Measurements from ENCODE around the gene NCKAP5. TPM values are rescaled to one million over a fixed set of nuclear protein-coding genes. Genes with fewer than 3 reads are reported as not detected.

NCKAP5 gene
- total RNA-seq, 1 donor from 2014 or later = 27.9 TPM

DNA sequence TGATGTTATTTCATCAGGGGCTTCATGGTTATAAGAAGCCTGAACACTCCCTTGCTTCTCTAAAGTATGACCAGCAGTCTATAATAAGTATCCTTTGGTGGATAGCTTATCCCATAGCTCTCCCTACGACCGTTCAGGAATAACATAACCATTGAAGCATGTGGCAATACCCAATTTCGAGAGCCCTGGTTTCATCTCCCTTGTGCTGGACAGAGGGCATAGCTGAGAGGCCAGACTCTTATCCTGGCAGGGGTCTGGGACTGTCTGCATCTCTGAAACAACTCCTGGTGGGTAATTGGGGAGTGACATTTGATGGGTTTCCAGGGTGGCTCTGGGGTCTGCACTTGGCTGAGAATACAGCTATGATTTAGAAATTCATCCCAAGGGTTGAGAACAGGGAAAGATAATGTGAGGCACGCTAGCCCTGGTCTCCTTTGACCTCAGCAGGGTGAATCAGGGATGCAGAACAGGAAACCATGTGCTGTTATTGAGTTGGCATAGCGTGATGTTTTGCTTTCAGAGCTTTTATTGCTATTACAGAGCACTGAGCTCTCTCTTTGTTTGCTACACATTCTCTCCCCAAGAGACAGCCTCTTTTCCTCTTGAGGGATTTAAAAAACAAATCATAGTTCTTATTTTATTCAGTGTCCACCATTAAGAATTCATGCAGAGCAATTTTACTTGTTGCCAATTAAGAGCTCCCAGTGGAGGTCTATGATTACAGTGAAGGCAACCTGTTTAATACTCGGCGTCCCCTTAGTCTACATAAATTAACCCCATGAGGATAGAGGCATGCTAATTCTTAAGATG lies 274.5 kb downstream of the NCKAP5 start:
- H3K27me3 Mint-ChIP-seq (ENCODE audit: low read depth) = no peaks in the 10 kb centered on the region
- H3K4me3 Mint-ChIP-seq = no peak overlapping the region
- H3K9me3 Mint-ChIP-seq = no peaks in the 10 kb centered on the region
- H3K4me1 Mint-ChIP-seq = peaks cover 6% of the 10 kb centered on the region
- TF ChIP-seq, protein P1, sequence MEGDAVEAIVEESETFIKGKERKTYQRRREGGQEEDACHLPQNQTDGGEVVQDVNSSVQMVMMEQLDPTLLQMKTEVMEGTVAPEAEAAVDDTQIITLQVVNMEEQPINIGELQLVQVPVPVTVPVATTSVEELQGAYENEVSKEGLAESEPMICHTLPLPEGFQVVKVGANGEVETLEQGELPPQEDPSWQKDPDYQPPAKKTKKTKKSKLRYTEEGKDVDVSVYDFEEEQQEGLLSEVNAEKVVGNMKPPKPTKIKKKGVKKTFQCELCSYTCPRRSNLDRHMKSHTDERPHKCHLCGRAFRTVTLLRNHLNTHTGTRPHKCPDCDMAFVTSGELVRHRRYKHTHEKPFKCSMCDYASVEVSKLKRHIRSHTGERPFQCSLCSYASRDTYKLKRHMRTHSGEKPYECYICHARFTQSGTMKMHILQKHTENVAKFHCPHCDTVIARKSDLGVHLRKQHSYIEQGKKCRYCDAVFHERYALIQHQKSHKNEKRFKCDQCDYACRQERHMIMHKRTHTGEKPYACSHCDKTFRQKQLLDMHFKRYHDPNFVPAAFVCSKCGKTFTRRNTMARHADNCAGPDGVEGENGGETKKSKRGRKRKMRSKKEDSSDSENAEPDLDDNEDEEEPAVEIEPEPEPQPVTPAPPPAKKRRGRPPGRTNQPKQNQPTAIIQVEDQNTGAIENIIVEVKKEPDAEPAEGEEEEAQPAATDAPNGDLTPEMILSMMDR (conservative IDR thresholded peaks at IDR 0.05) = no peak
- H3K27ac Mint-ChIP-seq (ENCODE audit: unreplicated experiment) = no peak overlapping the region
- no peak for DNase-seq (ENCODE audit: low read depth, low spot score)
- H3K36me3 Mint-ChIP-seq (ENCODE audit: low read depth) = no peaks in the 10 kb centered on the region

DNA sequence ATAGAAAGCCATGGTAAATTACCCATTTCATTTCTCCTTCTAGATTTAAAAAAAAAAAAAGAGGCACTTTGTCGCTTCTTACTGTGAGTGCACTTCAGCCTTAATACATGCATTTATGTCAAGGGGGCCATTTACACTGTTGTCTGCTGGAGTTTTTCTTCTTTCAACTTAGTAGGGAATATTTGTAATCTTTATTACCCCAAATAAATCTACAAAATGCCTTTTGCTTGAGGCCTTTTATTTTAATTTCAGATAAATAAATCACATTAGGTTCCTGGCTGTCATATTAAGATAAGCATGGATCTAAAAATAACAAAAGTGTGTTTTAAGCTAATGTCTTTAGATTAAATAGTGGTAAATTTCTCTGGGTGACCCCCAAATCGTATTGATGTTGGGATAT lies 276.0 kb downstream of the NCKAP5 start:
- TF ChIP-seq, protein P1 (conservative IDR thresholded peaks at IDR 0.05) = no peak
- H3K27me3 Mint-ChIP-seq (ENCODE audit: low read depth) = no peaks in the 10 kb centered on the region
- DNase-seq (ENCODE audit: low read depth, low spot score) = no peak
- H3K9me3 Mint-ChIP-seq = no peaks in the 10 kb centered on the region
- H3K4me3 Mint-ChIP-seq = no peak overlapping the region
- no peak overlapping the region for H3K27ac Mint-ChIP-seq (ENCODE audit: unreplicated experiment)
- peaks cover 6% of the 10 kb centered on the region for H3K4me1 Mint-ChIP-seq
- H3K36me3 Mint-ChIP-seq (ENCODE audit: low read depth) = peaks cover 3% of the 10 kb centered on the region

DNA sequence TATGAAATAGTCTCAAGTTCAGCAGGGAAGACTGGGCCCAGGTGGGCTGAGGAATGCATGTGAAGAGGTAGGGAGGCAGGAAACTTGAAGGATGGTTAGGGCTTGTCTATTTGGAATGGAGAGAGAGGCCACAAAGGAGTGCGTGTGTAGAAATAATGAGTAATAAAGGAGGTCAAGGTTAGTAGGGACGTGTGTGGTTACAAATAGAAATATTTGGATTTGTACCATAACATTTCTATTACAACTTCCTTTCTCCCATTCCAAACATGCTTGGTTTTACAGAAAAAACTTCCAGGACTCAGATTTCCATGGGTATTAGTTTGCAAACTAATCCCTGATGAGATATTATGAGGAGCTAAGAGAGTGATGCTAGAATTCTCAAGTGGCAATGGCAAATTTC lies 280.6 kb downstream of the NCKAP5 start:
- Mint-ChIP-seq H3K4me3 (no peak overlapping the region), H3K4me1 (peaks cover 8% of the 10 kb centered on the region), H3K36me3 (ENCODE audit: low read depth) (peaks cover 15% of the 10 kb centered on the region), H3K9me3 (peaks cover 11% of the 10 kb centered on the region), H3K27me3 (ENCODE audit: low read depth) (no peaks in the 10 kb centered on the region), H3K27ac (ENCODE audit: unreplicated experiment) (peak overlapping the region; percentile 87)
- TF ChIP-seq, protein P1 (conservative IDR thresholded peaks at IDR 0.05) = no peak
- no peak for DNase-seq (ENCODE audit: low read depth, low spot score)

DNA sequence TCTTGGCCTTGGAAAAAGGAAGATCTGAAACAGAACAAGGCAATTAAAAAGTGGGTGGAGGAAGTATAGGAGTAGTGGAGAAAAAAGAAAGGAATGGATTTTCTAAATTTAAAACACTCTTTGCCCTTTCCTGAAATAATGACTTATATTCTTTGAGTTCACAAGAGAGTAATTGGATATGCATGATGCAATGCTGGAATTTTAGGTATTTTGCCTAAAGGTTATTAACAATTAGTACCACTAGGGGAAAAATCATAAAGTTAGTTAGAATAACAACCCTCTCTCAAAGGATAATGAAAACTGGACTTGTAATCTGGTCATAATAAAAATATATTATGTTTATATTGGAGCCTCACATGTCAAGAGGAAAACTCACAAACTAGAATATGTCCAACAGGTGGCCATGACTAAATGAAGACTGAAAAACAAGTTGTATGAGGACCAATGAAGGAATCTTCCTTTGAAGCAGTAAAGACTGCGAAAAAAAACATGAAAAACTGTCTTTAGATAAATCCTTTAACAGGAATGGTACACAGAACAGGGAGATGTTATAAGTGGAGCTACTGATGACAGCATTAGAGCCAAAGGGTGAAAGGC lies 281.8 kb downstream of the NCKAP5 start:
- H3K36me3 Mint-ChIP-seq (ENCODE audit: low read depth) = peaks cover 18% of the 10 kb centered on the region
- H3K4me3 Mint-ChIP-seq = no peak overlapping the region
- no peaks in the 10 kb centered on the region for H3K27me3 Mint-ChIP-seq (ENCODE audit: low read depth)
- H3K27ac Mint-ChIP-seq (ENCODE audit: unreplicated experiment) = no peak overlapping the region
- TF ChIP-seq, protein P1 (conservative IDR thresholded peaks at IDR 0.05) = peak; percentile 33
- DNase-seq (ENCODE audit: low read depth, low spot score) = no peak
- peaks cover 9% of the 10 kb centered on the region for H3K4me1 Mint-ChIP-seq
- peaks cover 12% of the 10 kb centered on the region for H3K9me3 Mint-ChIP-seq

DNA sequence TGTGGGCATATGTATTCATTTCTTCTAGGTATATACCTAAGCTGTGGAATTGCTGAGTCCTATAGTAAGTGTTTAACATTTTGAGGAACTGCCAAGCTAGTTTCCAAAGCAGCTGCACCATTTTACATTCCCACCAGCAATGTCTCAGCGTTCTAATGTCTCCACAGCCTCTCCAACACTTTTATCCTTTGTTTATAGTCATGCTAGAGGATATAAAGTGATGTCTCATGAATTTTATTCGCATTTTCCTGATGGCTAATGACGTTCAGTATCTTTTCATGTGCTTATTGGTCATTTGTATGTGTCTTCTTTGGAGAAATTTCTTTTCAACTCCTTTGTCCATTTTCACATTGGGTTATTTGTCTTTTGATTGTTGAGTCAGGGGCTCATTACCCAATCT lies 295.2 kb downstream of the NCKAP5 start:
- no peaks in the 10 kb centered on the region for H3K9me3 Mint-ChIP-seq
- H3K27ac Mint-ChIP-seq (ENCODE audit: unreplicated experiment) = no peak overlapping the region
- H3K36me3 Mint-ChIP-seq (ENCODE audit: low read depth) = peaks cover 6% of the 10 kb centered on the region
- TF ChIP-seq, protein P1 (conservative IDR thresholded peaks at IDR 0.05) = no peak
- no peaks in the 10 kb centered on the region for H3K27me3 Mint-ChIP-seq (ENCODE audit: low read depth)
- peaks cover 8% of the 10 kb centered on the region for H3K4me1 Mint-ChIP-seq
- DNase-seq (ENCODE audit: low read depth, low spot score) = no peak
- H3K4me3 Mint-ChIP-seq = no peak overlapping the region

Measured in neural crest cell (in vitro differentiated cells).